K562 (cell line): ENCODE data around the gene GATA2. TPM values are rescaled to one million over a fixed set of nuclear protein-coding genes. Genes with fewer than 3 reads are reported as not detected.

Experiments
- ATF4 ChIP-seq: fragments of 450-650 bp; formaldehyde crosslinking; IDR thresholded peaks from 2 replicates; pipeline ENCODE4 v1.4.0; 2022; ENCODE audit warnings: mild to moderate bottlenecking, moderate library complexity
- KLF1 ChIP-seq: fragments of 450-650 bp; IDR thresholded peaks from 2 replicates; pipeline ENCODE4 v1.6.1; 2016; ENCODE audit warnings: missing genetic modification characterization, missing compliant biosample characterization
- NCOA1 ChIP-seq: fragments of 450-650 bp; IDR thresholded peaks from 2 replicates; pipeline ENCODE4 v1.6.1; 2016; ENCODE audit warnings: low read depth
- NR2C1 ChIP-seq, 2 experiments: fragments of 450-650 bp; IDR thresholded peaks; 2 replicates each; pipeline ENCODE4 v1.6.1; 2017; ENCODE audit warnings: mild to moderate bottlenecking in 2 of 2, antibody characterized with exemption in 1 of 2, inconsistent platforms in 1 of 2, missing compliant biosample characterization in 1 of 2, missing genetic modification characterization in 1 of 2
- NR2C2 ChIP-seq, 2 experiments: fragments of 200-800 bp in 1 of 2; sonication (Bioruptor generic) in 1 of 2; sonication (generic) in 1 of 2; formaldehyde crosslinking in 1 of 2; IDR thresholded peaks; 2 replicates each; pipeline versions ENCODE4 v1.6.1 to v1.8.0; 2016 to 2022; ENCODE audit warnings: mild to moderate bottlenecking in 1 of 2, missing compliant biosample characterization in 1 of 2, missing genetic modification characterization in 1 of 2, missing genetic modification reagents in 1 of 2
- PRDM10 ChIP-seq: fragments of 450-650 bp; IDR thresholded peaks from 2 replicates; pipeline ENCODE4 v1.6.1; 2018; ENCODE audit not compliant: partially characterized antibody
- PTTG1 ChIP-seq: fragments of 450-650 bp; IDR thresholded peaks from 2 replicates; pipeline ENCODE4 v1.6.1; 2016; ENCODE audit warnings: low read depth, mild to moderate bottlenecking, missing genetic modification characterization, missing compliant biosample characterization
- TBP ChIP-seq: optimal IDR thresholded peaks from 2 replicates; pipeline ENCODE3; 2011; ENCODE audit warnings: low read depth, low read length, improper control_type of control experiment
- ZNF324 ChIP-seq: fragments of 250-450 bp; sonication (Bioruptor Pico); IDR thresholded peaks from 2 replicates; pipeline ENCODE4 v1.4.0; 2020; ENCODE audit warnings: mild to moderate bottlenecking
- ZNF592 ChIP-seq: fragments of 450-650 bp; IDR thresholded peaks from 2 replicates; pipeline ENCODE4 v1.6.1; 2017; ENCODE audit warnings: antibody characterized with exemption, mild to moderate bottlenecking
- polyA plus RNA-seq, 8 experiments: library from polyadenylated mRNA; depleted of rRNA in 4 of 8; stranded (reverse) in 5 of 8; unstranded in 3 of 8; fragments of >200 nt; fragmentation: Nextera tagmentation in 2 of 8; fragmentation: Illumina TruSeq in 1 of 8; extraction: Ambion mirVana in 2 of 8; extraction: Trizol in 1 of 8; gene quantifications; 2 replicates each; pipeline versions ENCODE4 v1.2.1 to v1.2.3, GENCODE V29; 2011 to 2014; ENCODE audit warnings: inconsistent platforms in 1 of 8, missing spikeins in 1 of 8
- total RNA-seq, 7 experiments: library from RNA; depleted of rRNA in 6 of 7; stranded (reverse); fragments of >200 nt in 6 of 7; fragmentation: Illumina TruSeq in 2 of 7; extraction: Trizol in 2 of 7; gene quantifications; 2 replicates each; pipeline versions ENCODE4 v1.2.1 to v1.2.3, GENCODE V29; 2011 to 2021; ENCODE audit warnings: low replicate concordance in 1 of 7
- TF ChIP-seq, protein P1 (sequence below): sonication (generic); formaldehyde crosslinking; IDR thresholded peaks from 2 replicates; pipeline ENCODE4 v1.8.1; 2023; ENCODE audit warnings: mild to moderate bottlenecking, missing genetic modification reagents
- TF ChIP-seq, protein P2 (sequence below): fragments of 250-450 bp; sonication (Bioruptor Pico); IDR thresholded peaks from 2 replicates; pipeline ENCODE4 v1.5.0; 2021; ENCODE audit warnings: mild to moderate bottlenecking, borderline replicate concordance

The GATA2 gene
- total and polyA plus RNA-seq, 9 of the 15 experiments (the other 6 are each of a cell fraction or from before 2014, with no cell fraction given): 8.5 to 218 (median 50.8) TPM

GRCh38 chr3:128487813-128488635, 5.0 kb downstream of the GATA2 start (continued):
- TF ChIP-seq PRDM10: peak; percentile 3
- TF ChIP-seq NR2C2 (CRISPR knock-in tag; IDR thresholded peaks at IDR 0.05): no peak
- TF ChIP-seq NR2C2 (tag; IDR thresholded peaks at IDR 0.05): peak; percentile 16
- no peak for TF ChIP-seq NCOA1
- TF ChIP-seq ZNF592: peak; percentile 72
- TF ChIP-seq ZNF324 (CRISPR knock-in tag): no peak
- TF ChIP-seq, protein P1, sequence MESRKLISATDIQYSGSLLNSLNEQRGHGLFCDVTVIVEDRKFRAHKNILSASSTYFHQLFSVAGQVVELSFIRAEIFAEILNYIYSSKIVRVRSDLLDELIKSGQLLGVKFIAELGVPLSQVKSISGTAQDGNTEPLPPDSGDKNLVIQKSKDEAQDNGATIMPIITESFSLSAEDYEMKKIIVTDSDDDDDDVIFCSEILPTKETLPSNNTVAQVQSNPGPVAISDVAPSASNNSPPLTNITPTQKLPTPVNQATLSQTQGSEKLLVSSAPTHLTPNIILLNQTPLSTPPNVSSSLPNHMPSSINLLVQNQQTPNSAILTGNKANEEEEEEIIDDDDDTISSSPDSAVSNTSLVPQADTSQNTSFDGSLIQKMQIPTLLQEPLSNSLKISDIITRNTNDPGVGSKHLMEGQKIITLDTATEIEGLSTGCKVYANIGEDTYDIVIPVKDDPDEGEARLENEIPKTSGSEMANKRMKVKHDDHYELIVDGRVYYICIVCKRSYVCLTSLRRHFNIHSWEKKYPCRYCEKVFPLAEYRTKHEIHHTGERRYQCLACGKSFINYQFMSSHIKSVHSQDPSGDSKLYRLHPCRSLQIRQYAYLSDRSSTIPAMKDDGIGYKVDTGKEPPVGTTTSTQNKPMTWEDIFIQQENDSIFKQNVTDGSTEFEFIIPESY (CRISPR knock-in tag): no peak
- no peak for TF ChIP-seq PTTG1
- TF ChIP-seq ATF4 (CRISPR knock-in tag): no peak
- TF ChIP-seq, protein P2, sequence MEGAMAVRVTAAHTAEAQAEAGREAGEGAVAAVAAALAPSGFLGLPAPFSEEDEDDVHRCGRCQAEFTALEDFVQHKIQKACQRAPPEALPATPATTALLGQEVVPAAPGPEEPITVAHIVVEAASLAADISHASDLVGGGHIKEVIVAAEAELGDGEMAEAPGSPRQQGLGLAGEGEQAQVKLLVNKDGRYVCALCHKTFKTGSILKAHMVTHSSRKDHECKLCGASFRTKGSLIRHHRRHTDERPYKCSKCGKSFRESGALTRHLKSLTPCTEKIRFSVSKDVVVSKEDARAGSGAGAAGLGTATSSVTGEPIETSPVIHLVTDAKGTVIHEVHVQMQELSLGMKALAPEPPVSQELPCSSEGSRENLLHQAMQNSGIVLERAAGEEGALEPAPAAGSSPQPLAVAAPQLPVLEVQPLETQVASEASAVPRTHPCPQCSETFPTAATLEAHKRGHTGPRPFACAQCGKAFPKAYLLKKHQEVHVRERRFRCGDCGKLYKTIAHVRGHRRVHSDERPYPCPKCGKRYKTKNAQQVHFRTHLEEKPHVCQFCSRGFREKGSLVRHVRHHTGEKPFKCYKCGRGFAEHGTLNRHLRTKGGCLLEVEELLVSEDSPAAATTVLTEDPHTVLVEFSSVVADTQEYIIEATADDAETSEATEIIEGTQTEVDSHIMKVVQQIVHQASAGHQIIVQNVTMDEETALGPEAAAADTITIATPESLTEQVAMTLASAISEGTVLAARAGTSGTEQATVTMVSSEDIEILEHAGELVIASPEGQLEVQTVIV (CRISPR knock-in tag): no peak
- TF ChIP-seq NR2C1 (IDR thresholded peaks at IDR 0.05): no peak
- no peak for TF ChIP-seq NR2C1 (tag; IDR thresholded peaks at IDR 0.05)
- TF ChIP-seq TBP: peak; percentile 96
- 0 out of 2 replicates have a peak, but pooled peaks have one; percentile 15 for TF ChIP-seq KLF1 (tag)
